GM12878 (cell line): ENCODE measurements around the gene POLR2B. TPM values are rescaled to one million over a fixed set of nuclear protein-coding genes. Genes with fewer than 3 reads are reported as not detected.

ENCODE experiments used
- ATAC-seq: fragments of 200-7000 bp; cut with Tn5 transposase; 3 replicates; pipeline ENCODE4 v1.9.1; 2020; ENCODE audit warnings: mild to moderate bottlenecking, moderate library complexity
- BruUV-seq: library from RNA; stranded (reverse); fragments of 400-500 nt; replicated peaks from 2 replicates; lab custom pipeline; 2021; lab: Mats Ljungman, UMichigan
- CTCF ChIA-PET: fragments of 300-600 bp; sonication (Branson Sonifier 250); formaldehyde crosslinking; extraction: SDS; loops from one replicate; lab custom pipeline; 2021; ENCODE audit warnings: inconsistent platforms; lab: Yijun Ruan, JAX
- POLR2A ChIA-PET: fragments of 350-600 bp; formaldehyde crosslinking; extraction: SDS; loops from one replicate; lab custom pipeline; 2021; ENCODE audit warnings: inconsistent platforms; lab: Charles Lee
- RAD21 ChIA-PET: fragments of 300-600 bp; sonication (Branson Sonifier 250); formaldehyde crosslinking; loops from one replicate; lab custom pipeline; 2023; ENCODE audit warnings: antibody characterized with exemption; ENCODE audit not compliant: unreplicated experiment; lab: Charles Lee
- SMC1A ChIA-PET: fragments of 300-600 bp; sonication (Branson Sonifier 250); formaldehyde crosslinking; loops from one replicate; lab custom pipeline; 2023; ENCODE audit not compliant: unreplicated experiment, uncharacterized antibody; lab: Charles Lee
- DNase-seq: peaks from one replicate; pipeline ENCODE4 v3.0.0-alpha.2; 2011; ENCODE audit warnings: low read depth, low spot score
- FAIRE-seq: peaks from 3 replicates; lab custom pipeline; 2011; peaks lifted over from hg19 to GRCh38; lab: Jason Lieb, UNC
- H2AFZ ChIP-seq: 2 replicates; pipeline ENCODE4 v1.6.0; 2011; ENCODE audit warnings: low read depth, low read length, control low read depth; ENCODE audit not compliant: control insufficient read depth
- H3K27ac ChIP-seq: 2 replicates; pipeline ENCODE4 v1.5.1; 2011; ENCODE audit warnings: control low read depth; ENCODE audit not compliant: control insufficient read depth, insufficient read depth
- H3K27me3 ChIP-seq, 2 experiments: replicated peaks in 1 of 2; 2 replicates each; pipeline versions ENCODE4 v1.6.0 to v1.6.1; 2011; ENCODE audit warnings: low read length in 1 of 2; ENCODE audit not compliant: control insufficient read depth in 2 of 2, insufficient read depth in 2 of 2
- H3K36me3 ChIP-seq, 2 experiments: 2 replicates each; pipeline ENCODE4 v1.5.1; 2011; ENCODE audit warnings: low read length in 1 of 2; ENCODE audit not compliant: control insufficient read depth in 2 of 2, insufficient read depth in 2 of 2
- H3K4me1 ChIP-seq: 2 replicates; pipeline ENCODE4 v1.6.1; 2011; ENCODE audit warnings: mild to moderate bottlenecking, low read length, moderate library complexity, mixed read lengths; ENCODE audit not compliant: control insufficient read depth, insufficient read depth
- H3K4me2 ChIP-seq: 2 replicates; pipeline ENCODE4 v1.6.0; 2011; ENCODE audit warnings: control low read depth; ENCODE audit not compliant: control insufficient read depth, insufficient read depth
- H3K4me3 ChIP-seq: fragments of 200-600 bp; sonication (generic); 2 replicates; pipeline ENCODE4 v1.5.1; 2016
- H3K79me2 ChIP-seq: 2 replicates; pipeline ENCODE4 v1.6.0; 2011; ENCODE audit warnings: low read length; ENCODE audit not compliant: control insufficient read depth, insufficient read depth
- H3K9ac ChIP-seq: 2 replicates; pipeline ENCODE4 v1.8.0; 2011; ENCODE audit warnings: low read length, control low read depth, mixed read lengths; ENCODE audit not compliant: control insufficient read depth, insufficient read depth
- H3K9me3 ChIP-seq: replicated peaks from 3 replicates; pipeline ENCODE4 v1.5.1; 2011; ENCODE audit warnings: mild to moderate bottlenecking, low read length; ENCODE audit not compliant: control insufficient read depth, insufficient read depth
- H4K20me1 ChIP-seq: 2 replicates; pipeline ENCODE4 v1.6.0; 2011; ENCODE audit not compliant: control insufficient read depth, insufficient read depth
- BCLAF1 ChIP-seq: fragments of 450-650 bp; IDR thresholded peaks from 2 replicates; pipeline ENCODE4 v1.6.1; 2017; ENCODE audit warnings: antibody characterized with exemption, mild to moderate bottlenecking, moderate library complexity
- BHLHE40 ChIP-seq, 2 experiments: fragments of 450-650 bp in 1 of 2; IDR thresholded peaks; 2 replicates each; pipeline ENCODE4 v1.6.1; 2011 to 2017; ENCODE audit warnings: low read depth in 2 of 2, borderline replicate concordance in 1 of 2, improper control_type of control experiment in 1 of 2, low read length in 1 of 2, mild to moderate bottlenecking in 1 of 2
- BRCA1 ChIP-seq: IDR thresholded peaks from 2 replicates; pipeline ENCODE4 v1.6.1; 2011; ENCODE audit warnings: low read depth, low read length, improper control_type of control experiment
- CREM ChIP-seq: IDR thresholded peaks from 2 replicates; pipeline ENCODE4 v1.6.1; 2014; ENCODE audit warnings: antibody characterized with exemption, low read depth
- E2F4 ChIP-seq: IDR thresholded peaks from 2 replicates; pipeline ENCODE4 v1.6.1; 2012; ENCODE audit warnings: low read depth, low read length, improper control_type of control experiment
- ETV6 ChIP-seq, 2 experiments: fragments of 450-650 bp in 1 of 2; IDR thresholded peaks in 1 of 2; conservative IDR thresholded peaks in 1 of 2; 2 replicates each; pipeline ENCODE4 v1.6.1; 2014; ENCODE audit warnings: antibody characterized with exemption in 1 of 2, borderline replicate concordance in 1 of 2, low read depth in 1 of 2, mild to moderate bottlenecking in 1 of 2, moderate library complexity in 1 of 2
- HDAC2 ChIP-seq: fragments of 200-600 bp; sonication (generic); IDR thresholded peaks from 2 replicates; pipeline ENCODE4 v1.6.1; 2017
- HDAC6 ChIP-seq: fragments of 200-600 bp; sonication (generic); IDR thresholded peaks from one replicate; pipeline ENCODE4 v1.8.0; 2017; ENCODE audit warnings: antibody characterized with exemption; ENCODE audit not compliant: unreplicated experiment
- PAX5 ChIP-seq: IDR thresholded peaks from 2 replicates; pipeline ENCODE4 v1.6.1; 2011; ENCODE audit warnings: low read depth, low read length, borderline replicate concordance
- POLR2AphosphoS5 ChIP-seq: IDR thresholded peaks from 2 replicates; pipeline ENCODE4 v1.6.1; 2011; ENCODE audit warnings: mild to moderate bottlenecking, low read length, inconsistent platforms
- RB1 ChIP-seq: fragments of 450-650 bp; formaldehyde crosslinking; IDR thresholded peaks from 2 replicates; pipeline ENCODE4 v1.6.1; 2017; ENCODE audit warnings: mild to moderate bottlenecking, borderline replicate concordance
- RBBP5 ChIP-seq: fragments of 200-600 bp; sonication (generic); conservative IDR thresholded peaks from 2 replicates; pipeline ENCODE4 v1.6.1; 2016
- SRF ChIP-seq, 2 experiments: IDR thresholded peaks; 2 replicates each; pipeline ENCODE4 v1.6.1; 2011; ENCODE audit warnings: low read depth in 2 of 2, low read length in 2 of 2, mild to moderate bottlenecking in 1 of 2, moderate library complexity in 1 of 2
- SUPT20H ChIP-seq: IDR thresholded peaks from 2 replicates; pipeline ENCODE4 v1.6.1; 2011; ENCODE audit warnings: low read depth, mild to moderate bottlenecking, low read length, moderate library complexity, borderline replicate concordance; ENCODE audit not compliant: control insufficient read depth
- TAF1 ChIP-seq: IDR thresholded peaks from 2 replicates; pipeline ENCODE4 v1.6.1; 2011; ENCODE audit warnings: mild to moderate bottlenecking, low read depth, low read length, borderline replicate concordance
- ZBTB4 ChIP-seq: fragments of 450-650 bp; formaldehyde crosslinking; IDR thresholded peaks from 2 replicates; pipeline ENCODE4 v1.4.0; 2022; ENCODE audit warnings: mild to moderate bottlenecking, moderate library complexity
- WGBS: methylation state at CpG from one replicate; pipeline ENCODE4 v1.1.6; 2016; ENCODE audit warnings: low lambda C conversion rate; ENCODE audit not compliant: insufficient replicate concordance, insufficient coverage; ENCODE audit errors: missing lambda C conversion rate; 5-methylcytosine and 5-hydroxymethylcytosine counted together
- in situ Hi-C: fragments of 300-500 bp; cut with MboI; formaldehyde crosslinking; loops from 9 replicates; pipeline ENCODE4 v1.14.3; 2018; ENCODE audit warnings: mixed read lengths
- intact Hi-C: fragments of 100-400 bp; cut with micrococcal nuclease; formaldehyde crosslinking; loops from one replicate; pipeline ENCODE4 v1.14.2; 2022; ENCODE audit not compliant: unreplicated experiment
- polyA plus RNA-seq, 11 experiments: library from polyadenylated mRNA; depleted of rRNA in 4 of 11; unstranded in 6 of 11; stranded (reverse) in 5 of 11; fragments of >200 nt; fragmentation: Nextera tagmentation in 4 of 11; fragmentation: Illumina TruSeq in 1 of 11; extraction: Ambion mirVana in 4 of 11; extraction: Trizol in 1 of 11; gene quantifications; 1 replicate in 1 of 11; 2 replicates in 10 of 11; pipeline versions ENCODE4 v1.2.1 to v1.2.3, GENCODE V29; 2011 to 2016; ENCODE audit warnings: inconsistent platforms in 2 of 11, missing spikeins in 2 of 11, low read depth in 1 of 11
- total RNA-seq, 4 experiments: library from RNA; depleted of rRNA in 3 of 4; stranded (reverse); fragments of >200 nt in 3 of 4; fragmentation: Illumina TruSeq in 1 of 4; extraction: Trizol in 1 of 4; gene quantifications; 2 replicates each; pipeline versions ENCODE4 v1.2.1 to v1.2.3, GENCODE V29; 2013 to 2021

The POLR2B gene
- total and polyA plus RNA-seq, 10 of the 15 experiments (the other 5 are each of a cell fraction or from before 2014, with no cell fraction given): 46.0 to 183 (median 99.2) TPM

GRCh38 chr4:57059890-57060716 is 81.4 kb downstream of the POLR2B start:
- POLR2A ChIA-PET: no interaction called here
- Histone ChIP-seq H3K9me3 (no peaks in the 10 kb centered on the region), H3K9ac (no peak overlapping the region), H3K4me2 (no peak overlapping the region), H4K20me1 (no peaks in the 10 kb centered on the region), H3K4me3 (no peak overlapping the region), H2AFZ (no peak overlapping the region), H3K4me1 (no peaks in the 10 kb centered on the region)
- RAD21 ChIA-PET: no interaction called here
- WGBS: 15% methylated on average over 6 of the region's 6 CpGs
- BruUV-seq: no TSS peak
- intact Hi-C loops: no loop called here
- TF ChIP-seq E2F4: no peak
- TF ChIP-seq BHLHE40 (IDR thresholded peaks at IDR 0.05; ENCODE audit: borderline replicate concordance in 1 of 2, low read depth in 2 of 2, low read length in 1 of 2): no peak
- no peak for TF ChIP-seq POLR2AphosphoS5
- TF ChIP-seq HDAC6: no peak
- TF ChIP-seq HDAC2: no peak
- TF ChIP-seq RB1: no peak
- no peak for TF ChIP-seq BRCA1
- TF ChIP-seq BCLAF1: no peak
- no peak for TF ChIP-seq SUPT20H
- no peak for TF ChIP-seq RBBP5
- TF ChIP-seq SRF (IDR thresholded peaks at IDR 0.05; ENCODE audit: low read depth in 2 of 2, low read length in 2 of 2): no peak
- TF ChIP-seq TAF1: no peak
- no peak for TF ChIP-seq CREM
- TF ChIP-seq ZBTB4: no peak
- no peak for TF ChIP-seq PAX5
- TF ChIP-seq ETV6 (conservative IDR thresholded peaks at IDR 0.05 in 1 of 2, IDR thresholded peaks at IDR 0.05 in 1 of 2; ENCODE audit: borderline replicate concordance in 1 of 2, low read depth in 1 of 2): no peak
- TF ChIP-seq, all 136 proteins: peak for 0
- ChIA-PET SMC1A (no interaction called here), CTCF (no interaction called here)
- Histone ChIP-seq H3K36me3 (no peaks in the 10 kb centered on the region), H3K27me3 (peaks cover 0 to 5% of the 10 kb centered on the region in 2 experiments; a peak in 1 of 4 replicates), H3K27ac (no peak overlapping the region), H3K79me2 (no peaks in the 10 kb centered on the region)
- FAIRE-seq: no peak
- in situ Hi-C loops: loop anchor here (10.0 kb wide), 1 partner anchor 65 kb away; no protein-coding TSS in a partner anchor
- ATAC-seq: no peak
- DNase-seq: no peak
